ENCODE results near the gene ADCY4. TPM values are rescaled to one million over a fixed set of nuclear protein-coding genes. Genes with fewer than 3 reads are reported as not detected.

The ADCY4 gene
- total and polyA plus RNA-seq, 2 of the 8 experiments (the other 6 are each of a cell fraction or from before 2014, with no cell fraction given) = 0.27 to 0.35 TPM

DNA sequence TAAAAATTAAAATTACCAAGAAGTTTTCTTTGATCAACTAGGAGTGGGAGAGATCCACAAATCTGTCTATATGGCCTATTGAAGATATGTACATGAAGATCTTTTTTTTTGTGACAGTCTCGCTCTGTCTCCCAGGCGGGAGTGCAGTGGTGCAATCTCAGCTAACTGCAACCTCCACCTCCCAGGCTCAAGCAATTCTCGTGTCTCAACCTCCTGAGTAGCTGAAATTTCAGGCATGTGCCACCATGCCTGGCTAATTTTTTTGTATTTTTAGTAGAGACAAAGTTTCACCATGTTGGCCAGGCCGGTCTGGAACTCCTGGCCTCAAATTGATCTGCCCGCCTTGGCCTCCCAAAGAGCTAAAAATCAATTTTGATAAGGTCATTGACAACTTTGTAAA, 28.5 kb upstream of the ADCY4 start:
- WGBS, 2 experiments (ENCODE audit: extremely low coverage in 1 of 2, insufficient coverage in 1 of 2, insufficient read length in 1 of 2, insufficient replicate concordance in 2 of 2, low coverage in 1 of 2, low lambda C conversion rate in 2 of 2, missing lambda C conversion rate in 1 of 2) = 84% methylated on average over 5 of the region's 5 CpGs; no CpG with 5 or more reads in 1 of the 2 experiments
- H2AK5ac ChIP-seq (ENCODE audit: low read depth, low read length) = no peak overlapping the region
- CTCF ChIA-PET (ENCODE audit: partially characterized antibody) = interaction anchor here (0.9 to 6.9 kb wide), 8 partner anchors 12 to 73 kb away, joined by 3 to 52 read pairs (median 8); partner anchors contain the start of genes ADCY4, CBLN3 and KHNYN
- no peaks in the 10 kb centered on the region for H4K20me1 ChIP-seq (replicated peaks in 1 of 2; ENCODE audit: control insufficient read depth in 1 of 2, insufficient read depth in 2 of 2, low read length in 2 of 2)
- H3K79me1 ChIP-seq (ENCODE audit: low read depth, low read length) = no peaks in the 10 kb centered on the region
- no peak overlapping the region for H3K18ac ChIP-seq (ENCODE audit: extremely low read depth, low read length)
- H3K4me3 ChIP-seq (ENCODE audit: extremely low read depth in 1 of 4, insufficient read depth in 2 of 4, low read depth in 3 of 4, low read length in 4 of 4) = no peak overlapping the region
- H3K23me2 ChIP-seq (ENCODE audit: low read depth, low read length) = peaks cover 10% of the 10 kb centered on the region
- no peak overlapping the region for H4K8ac ChIP-seq (ENCODE audit: extremely low read depth, insufficient read depth, low read length)
- no peak overlapping the region for H2BK120ac ChIP-seq (replicated peaks; ENCODE audit: low read depth, low read length)
- no peak overlapping the region for H3K23ac ChIP-seq (ENCODE audit: insufficient read length)
- H3K9ac ChIP-seq (replicated peaks in 1 of 4; ENCODE audit: extremely low read depth in 1 of 4, low read depth in 3 of 4, low read length in 3 of 4) = no peak overlapping the region
- no peak overlapping the region for H4K91ac ChIP-seq (replicated peaks; ENCODE audit: insufficient read length, low read length)
- peaks cover 0 to 4% (median 1%) of the 10 kb centered on the region in 4 experiments; a peak in 3 of 7 replicates for H3K4me1 ChIP-seq (replicated peaks in 1 of 4; ENCODE audit: control insufficient read depth in 3 of 4, insufficient read depth in 4 of 4, low read length in 3 of 4)
- no peak for FAIRE-seq
- POLR2A ChIA-PET (ENCODE audit: partially characterized antibody) = interaction anchor here (0.9 to 1.2 kb wide), 3 partner anchors 17 to 74 kb away, joined by 3 read pairs; no protein-coding TSS in a partner anchor
- H3K4ac ChIP-seq (replicated peaks; ENCODE audit: insufficient read length, low read depth, low read length) = no peak overlapping the region
- H3K27me3 ChIP-seq (replicated peaks in 1 of 4; ENCODE audit: control insufficient read depth in 3 of 4, extremely low read depth in 1 of 4, insufficient read depth in 3 of 4, low read length in 3 of 4) = peaks cover 0 to 8% (median 2%) of the 10 kb centered on the region in 4 experiments; a peak in 4 of 7 replicates
- no peak overlapping the region for H4K5ac ChIP-seq (ENCODE audit: insufficient read length, low read depth, low read length)
- no peak overlapping the region for H2BK20ac ChIP-seq (ENCODE audit: low read length)
- no peaks in the 10 kb centered on the region for H3K9me3 ChIP-seq (ENCODE audit: insufficient read depth in 2 of 2, low read depth in 1 of 2, low read length in 1 of 2)
- H2BK12ac ChIP-seq (ENCODE audit: low read depth, low read length) = no peak overlapping the region
- DNase-seq (ENCODE audit: low read depth in 1 of 2, low spot score in 2 of 2) = no peak
- H3K4me2 ChIP-seq (ENCODE audit: insufficient read depth in 1 of 2, low read depth in 2 of 2, low read length in 2 of 2) = no peak overlapping the region
- H3K79me2 ChIP-seq (ENCODE audit: control insufficient read depth in 1 of 2, insufficient read depth in 2 of 2, low read length in 2 of 2) = no peaks in the 10 kb centered on the region
- no peak overlapping the region for H3K56ac ChIP-seq (replicated peaks; ENCODE audit: insufficient read length, low read depth, low read length)
- no peak overlapping the region for H3K14ac ChIP-seq (ENCODE audit: insufficient read length)
- no peak overlapping the region for H2BK15ac ChIP-seq (ENCODE audit: low read length)
- H3K27ac ChIP-seq (ENCODE audit: low read depth, low read length) = no peak overlapping the region
- no peak overlapping the region for H2BK5ac ChIP-seq (ENCODE audit: low read depth, low read length)
- TF ChIP-seq KDM5A (IDR thresholded peaks at IDR 0.05; ENCODE audit: low read length) (no peak), PHF8 (conservative IDR thresholded peaks at IDR 0.05; ENCODE audit: low read depth, low read length) (no peak), SP2 (IDR thresholded peaks at IDR 0.05; ENCODE audit: low read length) (no peak), SIRT6 (IDR thresholded peaks at IDR 0.05; ENCODE audit: low read length) (no peak), SAP30 (IDR thresholded peaks at IDR 0.05; ENCODE audit: insufficient read depth, insufficient replicate concordance, low read length) (no peak), GTF2F1 (IDR thresholded peaks at IDR 0.05; ENCODE audit: borderline replicate concordance, low read depth, low read length) (no peak)
- TF ChIP-seq, protein P1, sequence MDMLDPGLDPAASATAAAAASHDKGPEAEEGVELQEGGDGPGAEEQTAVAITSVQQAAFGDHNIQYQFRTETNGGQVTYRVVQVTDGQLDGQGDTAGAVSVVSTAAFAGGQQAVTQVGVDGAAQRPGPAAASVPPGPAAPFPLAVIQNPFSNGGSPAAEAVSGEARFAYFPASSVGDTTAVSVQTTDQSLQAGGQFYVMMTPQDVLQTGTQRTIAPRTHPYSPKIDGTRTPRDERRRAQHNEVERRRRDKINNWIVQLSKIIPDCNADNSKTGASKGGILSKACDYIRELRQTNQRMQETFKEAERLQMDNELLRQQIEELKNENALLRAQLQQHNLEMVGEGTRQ (IDR thresholded peaks at IDR 0.05; ENCODE audit: low read length) = no peak
- TF ChIP-seq, protein P2, sequence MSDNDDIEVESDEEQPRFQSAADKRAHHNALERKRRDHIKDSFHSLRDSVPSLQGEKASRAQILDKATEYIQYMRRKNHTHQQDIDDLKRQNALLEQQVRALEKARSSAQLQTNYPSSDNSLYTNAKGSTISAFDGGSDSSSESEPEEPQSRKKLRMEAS (IDR thresholded peaks at IDR 0.05) = no peak
- H2AFZ ChIP-seq (ENCODE audit: low read length) = no peak overlapping the region
- no peaks in the 10 kb centered on the region for H3K36me3 ChIP-seq (ENCODE audit: control insufficient read depth in 2 of 4, insufficient read depth in 4 of 4, low read length in 3 of 4)
